ENCODE measurements around the gene MAPKAPK5.

MAPKAPK5 gene

DNA sequence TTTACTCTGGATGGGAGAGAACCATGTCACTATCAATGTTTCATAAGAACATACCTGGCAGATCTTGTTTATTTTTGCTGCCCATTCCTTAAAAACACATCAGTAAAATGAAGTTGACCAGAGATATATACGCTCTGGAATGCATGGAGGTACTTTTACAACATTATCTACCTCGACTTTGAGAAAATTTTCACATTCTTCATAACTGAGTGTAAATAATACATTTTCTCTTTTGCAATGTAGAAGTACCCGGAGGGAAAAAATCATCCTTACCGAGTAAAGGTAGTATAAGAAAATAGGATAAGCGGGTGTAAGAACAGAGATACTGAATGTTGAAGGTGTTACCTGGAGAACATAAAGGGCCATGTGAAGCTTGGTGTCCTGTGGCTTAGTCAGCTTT is 90.2 kb downstream of the MAPKAPK5 start:
- Histone ChIP-seq H3K36me3 (ENCODE audit: control insufficient read depth, low read length) (no peaks in the 10 kb centered on the region), H3K4me3 (ENCODE audit: low read length) (no peak overlapping the region), H3K4me1 (ENCODE audit: control insufficient read depth, low read length) (no peaks in the 10 kb centered on the region), H3K27me3 (ENCODE audit: control insufficient read depth, low read length) (no peaks in the 10 kb centered on the region), H3K79me2 (ENCODE audit: control insufficient read depth, low read length) (no peaks in the 10 kb centered on the region), H3K9me3 (ENCODE audit: control insufficient read depth, insufficient read depth, low read length) (no peaks in the 10 kb centered on the region), H3K9me2 (replicated peaks; ENCODE audit: control insufficient read depth, low read length) (no peaks in the 10 kb centered on the region), H4K20me1 (ENCODE audit: control insufficient read depth, insufficient read depth, low read depth, low read length) (no peaks in the 10 kb centered on the region), H3F3A (ENCODE audit: control insufficient read depth, insufficient read depth) (no peaks in the 10 kb centered on the region), H3K27ac (ENCODE audit: low read depth, low read length) (no peak overlapping the region), H3K4me2 (ENCODE audit: low read length) (no peak overlapping the region)
- no peak for TF ChIP-seq EZH2phosphoT487 (IDR thresholded peaks at IDR 0.05; ENCODE audit: borderline replicate concordance, low read length)
- TF ChIP-seq, protein P1, sequence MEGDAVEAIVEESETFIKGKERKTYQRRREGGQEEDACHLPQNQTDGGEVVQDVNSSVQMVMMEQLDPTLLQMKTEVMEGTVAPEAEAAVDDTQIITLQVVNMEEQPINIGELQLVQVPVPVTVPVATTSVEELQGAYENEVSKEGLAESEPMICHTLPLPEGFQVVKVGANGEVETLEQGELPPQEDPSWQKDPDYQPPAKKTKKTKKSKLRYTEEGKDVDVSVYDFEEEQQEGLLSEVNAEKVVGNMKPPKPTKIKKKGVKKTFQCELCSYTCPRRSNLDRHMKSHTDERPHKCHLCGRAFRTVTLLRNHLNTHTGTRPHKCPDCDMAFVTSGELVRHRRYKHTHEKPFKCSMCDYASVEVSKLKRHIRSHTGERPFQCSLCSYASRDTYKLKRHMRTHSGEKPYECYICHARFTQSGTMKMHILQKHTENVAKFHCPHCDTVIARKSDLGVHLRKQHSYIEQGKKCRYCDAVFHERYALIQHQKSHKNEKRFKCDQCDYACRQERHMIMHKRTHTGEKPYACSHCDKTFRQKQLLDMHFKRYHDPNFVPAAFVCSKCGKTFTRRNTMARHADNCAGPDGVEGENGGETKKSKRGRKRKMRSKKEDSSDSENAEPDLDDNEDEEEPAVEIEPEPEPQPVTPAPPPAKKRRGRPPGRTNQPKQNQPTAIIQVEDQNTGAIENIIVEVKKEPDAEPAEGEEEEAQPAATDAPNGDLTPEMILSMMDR (IDR thresholded peaks at IDR 0.05; ENCODE audit: low read depth, low read length, poor library complexity, severe bottlenecking) = no peak

- Histone ChIP-seq H3K4me3 (ENCODE audit: low read length) (no peak overlapping the region), H3K9me3 (ENCODE audit: control insufficient read depth, insufficient read depth, low read length) (no peaks in the 10 kb centered on the region), H3K9me2 (replicated peaks; ENCODE audit: control insufficient read depth, low read length) (no peaks in the 10 kb centered on the region), H3K79me2 (ENCODE audit: control insufficient read depth, low read length) (no peaks in the 10 kb centered on the region), H3F3A (ENCODE audit: control insufficient read depth, insufficient read depth) (no peaks in the 10 kb centered on the region), H3K36me3 (ENCODE audit: control insufficient read depth, low read length) (no peaks in the 10 kb centered on the region), H4K20me1 (ENCODE audit: control insufficient read depth, insufficient read depth, low read depth, low read length) (no peaks in the 10 kb centered on the region), H3K4me1 (ENCODE audit: control insufficient read depth, low read length) (no peaks in the 10 kb centered on the region), H3K27me3 (ENCODE audit: control insufficient read depth, low read length) (no peaks in the 10 kb centered on the region), H3K27ac (ENCODE audit: low read depth, low read length) (no peak overlapping the region), H3K4me2 (ENCODE audit: low read length) (no peak overlapping the region)
- TF ChIP-seq, protein P1 (IDR thresholded peaks at IDR 0.05; ENCODE audit: low read depth, low read length, poor library complexity, severe bottlenecking) = no peak
- no peak for TF ChIP-seq EZH2phosphoT487 (IDR thresholded peaks at IDR 0.05; ENCODE audit: borderline replicate concordance, low read length)
Measured at GRCh38 chr12:111936869-111937268, 94.8 kb downstream of the MAPKAPK5 start.

DNA sequence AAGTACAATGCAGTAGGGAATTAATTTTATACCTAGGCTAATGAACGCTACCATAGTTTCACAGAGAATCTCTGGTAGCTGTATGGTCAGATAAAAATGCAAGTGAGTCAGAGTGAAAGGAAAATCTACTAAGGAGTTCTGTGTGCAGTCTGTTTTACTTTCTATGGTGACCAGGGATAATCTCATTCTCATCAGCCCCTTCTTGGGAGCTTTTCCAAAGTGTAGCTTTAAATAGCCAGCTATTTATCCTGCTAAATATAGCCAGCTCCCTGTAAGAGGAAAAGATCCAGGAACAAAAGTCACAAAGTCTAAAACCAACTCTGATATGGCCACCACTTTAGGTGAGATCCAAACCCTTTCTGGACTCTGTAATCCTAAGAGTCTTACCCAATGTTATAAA is 95.4 kb downstream of the MAPKAPK5 start:
- Histone ChIP-seq H3K4me2 (ENCODE audit: low read length) (no peak overlapping the region), H3K27me3 (ENCODE audit: control insufficient read depth, low read length) (no peaks in the 10 kb centered on the region), H3K4me3 (ENCODE audit: low read length) (no peak overlapping the region), H3K4me1 (ENCODE audit: control insufficient read depth, low read length) (no peaks in the 10 kb centered on the region), H3K9me2 (replicated peaks; ENCODE audit: control insufficient read depth, low read length) (no peaks in the 10 kb centered on the region), H4K20me1 (ENCODE audit: control insufficient read depth, insufficient read depth, low read depth, low read length) (no peaks in the 10 kb centered on the region), H3K79me2 (ENCODE audit: control insufficient read depth, low read length) (no peaks in the 10 kb centered on the region), H3K36me3 (ENCODE audit: control insufficient read depth, low read length) (no peaks in the 10 kb centered on the region), H3K27ac (ENCODE audit: low read depth, low read length) (no peak overlapping the region), H3F3A (ENCODE audit: control insufficient read depth, insufficient read depth) (no peaks in the 10 kb centered on the region), H3K9me3 (ENCODE audit: control insufficient read depth, insufficient read depth, low read length) (no peaks in the 10 kb centered on the region)
- no peak for TF ChIP-seq EZH2phosphoT487 (IDR thresholded peaks at IDR 0.05; ENCODE audit: borderline replicate concordance, low read length)
- TF ChIP-seq, protein P1 (IDR thresholded peaks at IDR 0.05; ENCODE audit: low read depth, low read length, poor library complexity, severe bottlenecking) = no peak
